GM19240 (cell line): Measurements from ENCODE around the gene MOSPD2.

Experiments
- DNase-seq: peaks from one replicate; pipeline ENCODE4 v3.0.0; 2011; ENCODE audit warnings: low spot score; ENCODE audit not compliant: insufficient read length

Gene MOSPD2

GRCh38 chrX:14913241-14913640 is 40.0 kb downstream of the MOSPD2 start:
- DNase-seq, result no peak

DNA sequence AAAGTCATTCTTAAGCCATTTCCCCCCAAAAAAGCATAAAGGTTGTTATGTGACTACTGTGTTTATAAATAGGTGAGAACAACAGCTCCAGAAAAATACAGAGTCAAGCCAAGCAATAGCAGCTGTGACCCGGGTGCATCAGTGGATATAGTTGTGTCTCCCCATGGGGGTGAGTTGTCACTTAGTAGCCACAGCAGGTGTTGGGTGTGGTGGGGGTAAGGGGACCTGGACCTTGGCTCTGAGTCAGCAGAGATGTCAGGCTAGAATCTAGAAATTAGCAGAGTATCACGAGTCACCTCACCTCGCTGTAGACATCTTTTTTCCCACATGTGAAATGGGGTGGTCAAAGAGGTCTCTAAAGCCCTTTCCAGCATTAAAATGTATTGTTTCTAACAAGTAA is 42.4 kb downstream of the MOSPD2 start:
- DNase-seq, result no peak

DNA sequence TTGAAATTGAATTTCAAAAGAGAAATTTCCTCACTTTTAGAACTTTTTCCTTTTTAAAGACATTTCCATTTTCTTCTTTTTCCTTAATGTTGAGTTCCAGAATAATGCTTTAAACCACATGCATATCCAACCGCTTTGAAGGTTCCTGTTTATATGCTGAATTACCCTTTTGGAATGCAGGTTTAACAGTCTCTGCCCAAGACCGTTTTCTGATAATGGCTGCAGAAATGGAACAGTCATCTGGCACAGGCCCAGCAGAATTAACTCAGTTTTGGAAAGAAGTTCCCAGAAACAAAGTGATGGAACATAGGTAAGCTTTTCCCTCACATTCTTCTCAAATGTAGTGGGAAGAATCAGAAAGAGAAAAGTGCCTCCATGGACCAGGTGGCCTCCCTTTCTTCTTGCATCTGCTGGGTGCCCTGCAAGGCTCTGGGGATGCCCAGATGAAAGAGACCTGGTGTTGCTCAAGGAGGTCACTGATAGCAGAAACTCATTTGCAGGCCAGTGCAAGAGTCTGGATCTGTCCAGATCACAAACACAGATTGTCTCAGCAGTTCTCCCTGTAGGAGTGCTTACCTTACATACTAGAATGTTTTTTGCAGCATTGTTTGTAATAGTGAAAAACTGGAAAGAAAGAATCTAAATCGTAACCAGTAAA is 42.9 kb downstream of the MOSPD2 start:
- no peak for DNase-seq

GRCh38 chrX:14919407-14919806 is 46.2 kb downstream of the MOSPD2 start:
- no peak for DNase-seq

- DNase-seq, result no peak
Measured at GRCh38 chrX:14920196-14920595, 47.0 kb downstream of the MOSPD2 start.

- no peak for DNase-seq
Measured at GRCh38 chrX:14922437-14922836, 49.2 kb downstream of the MOSPD2 start.

DNA sequence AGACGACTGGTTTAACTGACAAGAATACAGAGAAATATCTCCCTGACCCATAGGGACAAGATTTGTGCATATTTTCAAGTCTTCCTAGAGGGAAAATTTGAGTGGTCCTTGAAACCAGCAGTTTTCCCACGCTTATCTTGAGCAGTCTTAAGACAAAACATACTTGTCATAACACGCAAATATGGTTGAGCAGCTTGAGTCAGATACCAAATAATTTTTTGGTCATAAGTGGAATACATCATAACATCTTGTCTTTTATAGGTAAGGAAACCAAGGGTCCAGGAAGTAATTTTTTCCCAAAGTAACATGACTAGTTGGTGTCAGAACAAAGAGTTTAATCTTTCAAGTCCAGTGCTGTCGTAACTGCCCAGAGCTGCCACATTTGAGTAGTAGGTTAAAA is 50.5 kb downstream of the MOSPD2 start:
- DNase-seq, result no peak

GRCh38 chrX:14926471-14926870 is 53.2 kb downstream of the MOSPD2 start:
- no peak for DNase-seq

- DNase-seq, result no peak
Measured at GRCh38 chrX:14927401-14927800, 54.2 kb downstream of the MOSPD2 start.

DNA sequence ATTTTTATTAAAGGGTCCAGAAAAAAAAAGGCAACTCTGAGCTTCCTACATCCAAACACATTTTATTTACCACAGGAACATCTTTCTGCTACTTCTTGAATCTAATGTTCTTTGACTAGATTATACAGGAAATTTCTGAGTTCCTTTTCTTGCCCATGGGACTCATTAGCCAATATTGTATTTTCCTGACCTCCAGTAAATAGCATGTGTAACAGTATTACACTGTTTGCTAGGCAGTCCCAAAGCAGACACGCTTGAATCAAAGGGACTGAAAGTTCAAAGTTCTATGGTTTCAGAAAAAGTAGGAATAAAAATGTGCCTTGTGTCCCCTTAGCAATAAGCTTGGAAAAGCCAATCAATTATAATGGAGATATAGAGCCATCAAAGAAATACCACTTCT is 57.4 kb downstream of the MOSPD2 start:
- no peak for DNase-seq

DNA sequence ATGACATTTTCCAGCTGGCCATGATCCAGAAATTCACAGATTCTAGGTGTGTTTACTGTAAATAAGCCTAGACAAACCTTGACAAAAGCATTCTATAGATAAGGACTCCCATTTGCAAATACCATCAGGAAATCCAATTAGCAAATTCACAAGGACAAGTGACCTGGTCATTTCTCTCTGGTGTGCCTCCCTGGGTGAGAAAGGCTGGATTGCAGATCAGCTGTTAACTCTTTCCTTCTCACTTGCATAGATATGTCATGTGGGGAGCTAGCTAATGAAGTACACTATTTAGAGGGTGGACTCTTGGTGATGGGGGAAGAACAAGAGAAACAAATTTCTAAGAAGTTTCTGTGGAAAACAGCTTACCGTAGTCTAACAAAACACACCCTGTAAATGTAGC is 58.9 kb downstream of the MOSPD2 start:
- DNase-seq, result no peak

DNA sequence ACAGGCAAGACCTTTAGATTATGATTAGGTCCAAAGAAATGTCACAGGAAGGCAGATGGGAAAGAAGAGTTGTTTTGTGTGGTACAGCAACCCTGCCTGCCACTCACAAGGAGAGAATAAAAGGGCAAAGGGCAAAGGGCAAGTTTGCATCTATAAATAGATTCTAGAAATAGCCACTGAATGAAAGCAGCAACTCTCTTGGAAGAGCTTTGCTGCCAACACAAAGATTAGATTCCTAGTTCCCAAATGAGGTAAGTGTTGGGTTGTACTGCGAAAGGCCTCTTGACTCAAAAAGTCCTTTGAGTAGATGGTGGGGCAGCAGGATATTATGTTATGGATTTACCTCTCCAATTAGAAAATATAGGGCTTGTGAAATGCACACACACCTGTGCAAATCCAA is 61.2 kb downstream of the MOSPD2 start:
- DNase-seq, result no peak

DNA sequence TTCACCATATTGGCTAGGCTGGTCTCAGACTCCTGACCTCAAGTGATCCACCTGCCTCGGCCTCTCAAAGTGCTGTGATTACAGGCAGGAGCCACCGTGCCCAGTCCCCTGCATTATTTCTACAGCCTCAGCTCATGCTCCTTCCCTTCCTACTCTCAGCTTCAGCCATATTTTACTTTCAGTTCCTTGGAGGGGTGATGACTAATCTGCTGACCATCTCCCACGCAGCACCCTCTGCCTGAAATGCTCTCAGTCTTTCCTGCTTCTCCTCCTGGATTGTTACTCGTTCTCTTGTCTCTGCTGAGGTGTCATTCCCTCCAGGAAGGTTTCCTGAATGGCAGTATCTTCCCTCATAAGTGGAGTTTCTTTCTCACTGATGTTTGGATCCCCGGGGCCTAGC is 63.3 kb downstream of the MOSPD2 start:
- DNase-seq, result no peak

DNA sequence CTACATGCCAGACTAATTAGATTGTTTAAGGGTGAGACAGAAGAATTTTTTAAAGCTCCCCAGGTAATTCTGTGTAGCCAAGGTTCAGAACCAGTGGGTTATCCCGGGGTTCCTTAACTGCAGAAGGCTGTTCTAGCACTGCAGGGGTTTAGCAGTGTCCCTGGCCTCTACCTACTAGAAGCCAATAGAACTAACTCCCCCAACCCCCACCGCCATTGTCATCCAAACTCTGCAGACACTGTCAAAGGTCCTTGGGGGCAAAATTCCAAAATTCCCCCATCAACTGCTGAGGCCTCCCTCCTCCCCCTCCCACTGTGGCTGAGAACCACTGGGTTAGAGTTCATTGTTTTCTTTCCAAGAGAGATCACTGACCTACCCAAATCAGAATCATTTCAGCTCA is 66.4 kb downstream of the MOSPD2 start:
- DNase-seq, result no peak

DNA sequence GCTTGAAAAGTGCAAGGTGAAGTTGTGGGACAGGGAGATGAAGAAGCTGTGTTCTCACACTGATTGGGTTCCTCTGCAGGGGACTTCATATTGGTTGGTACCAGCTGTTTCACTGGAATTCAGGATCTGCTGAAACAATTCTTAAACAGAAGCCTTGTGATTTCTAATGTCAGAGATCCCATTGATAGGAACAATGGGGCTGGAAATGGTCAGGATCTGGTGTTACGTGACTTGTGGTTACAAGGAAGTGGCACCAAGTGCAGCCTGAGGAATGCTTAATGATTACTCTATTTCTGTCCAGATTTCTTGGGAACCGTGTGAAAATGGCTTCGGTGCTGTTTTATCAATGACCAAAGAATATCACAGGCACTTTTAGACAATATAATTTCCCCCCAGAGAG is 68.1 kb downstream of the MOSPD2 start:
- DNase-seq, result no peak

DNA sequence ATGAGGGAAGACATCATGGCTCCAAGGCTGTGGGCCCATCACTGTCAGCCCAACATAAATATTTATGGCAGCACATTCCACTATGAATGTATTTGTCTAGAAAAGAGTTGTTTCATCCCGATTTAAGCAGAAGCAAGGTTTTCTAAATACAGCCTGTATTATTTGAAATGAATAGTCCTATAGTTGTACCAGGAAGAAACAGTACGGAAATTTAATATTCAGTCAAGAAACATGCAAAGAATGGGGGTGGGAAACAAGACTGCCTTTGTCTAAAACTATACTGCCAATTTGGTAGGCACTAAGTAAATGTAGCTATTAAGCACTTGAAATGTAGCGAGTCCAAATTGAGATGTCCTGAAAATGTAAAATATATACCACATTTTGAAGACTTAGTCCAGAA is 69.1 kb downstream of the MOSPD2 start:
- no peak for DNase-seq

DNA sequence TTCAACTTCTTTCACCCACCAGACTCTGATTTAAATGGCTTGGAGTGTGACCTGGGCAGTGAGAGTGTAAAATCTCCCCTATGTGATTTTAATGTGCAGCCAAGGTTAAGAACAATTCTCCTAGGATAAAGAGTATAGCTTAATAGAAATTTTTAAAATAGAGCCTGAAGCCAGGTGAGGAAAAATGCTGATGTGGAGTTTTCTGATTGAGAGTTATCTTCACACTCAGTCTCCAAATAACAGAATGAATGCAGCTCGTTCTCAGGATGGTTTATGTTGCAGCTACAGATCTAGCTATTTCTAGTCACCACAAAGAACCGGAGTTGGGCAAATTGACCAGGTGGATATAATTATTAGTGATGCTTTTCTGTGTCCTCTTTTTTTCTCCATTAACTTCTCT is 70.7 kb downstream of the MOSPD2 start:
- DNase-seq, result no peak

GRCh38 chrX:14946606-14947155 is 73.5 kb downstream of the MOSPD2 start:
- no peak for DNase-seq

DNA sequence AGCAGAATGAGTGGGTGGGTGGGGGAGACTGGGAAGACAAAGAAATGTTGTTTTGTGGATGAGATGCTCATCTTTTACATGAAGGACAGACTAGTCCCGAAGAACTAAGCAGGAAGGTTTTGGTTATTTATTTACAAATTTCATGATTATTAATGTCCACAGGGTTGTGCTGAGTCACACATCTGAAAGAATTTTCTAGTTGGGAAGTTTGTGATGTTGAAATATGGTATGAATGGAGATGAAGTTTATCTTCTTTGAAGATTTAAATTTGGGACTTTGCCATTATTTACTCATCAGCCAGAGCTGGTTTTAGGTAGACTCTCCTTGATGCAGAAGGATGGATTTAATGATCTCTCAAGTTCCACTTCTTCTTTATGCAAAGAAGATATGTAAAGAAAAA is 75.5 kb downstream of the MOSPD2 start:
- no peak for DNase-seq

DNA sequence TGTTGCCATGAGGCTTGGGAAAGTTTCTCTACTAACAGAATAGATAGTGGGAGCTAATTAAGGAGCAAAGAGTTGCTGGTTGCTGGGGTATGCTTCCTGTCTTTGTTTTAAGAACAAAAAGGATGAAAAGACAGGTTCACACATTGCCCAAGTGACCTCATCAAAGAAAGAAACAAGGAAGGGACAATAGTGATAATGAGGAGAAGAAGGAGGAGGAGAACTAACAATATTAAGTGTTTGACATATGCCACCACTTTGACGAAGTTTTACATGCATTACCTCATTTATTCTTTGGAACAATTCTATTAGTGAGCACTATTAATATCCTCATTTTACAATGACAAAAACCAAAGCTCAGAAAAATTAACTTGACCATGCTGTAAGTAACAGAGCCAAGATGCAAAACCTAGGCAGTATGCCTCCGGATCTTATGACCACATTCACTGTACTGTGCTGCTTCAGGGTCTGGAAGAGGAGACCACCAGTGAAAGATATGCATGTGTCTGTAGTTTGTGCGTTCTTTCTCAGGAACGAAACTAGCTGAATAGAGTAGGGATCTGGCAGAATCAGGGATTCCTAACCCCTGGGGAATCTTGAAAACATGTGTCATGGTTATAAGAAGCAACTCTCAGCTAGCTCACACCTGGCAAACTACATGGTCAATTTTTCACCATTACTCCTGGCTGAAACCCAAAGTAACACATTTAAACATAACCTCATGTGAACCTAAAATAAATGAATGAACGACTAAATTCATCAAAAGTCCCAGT is 83.8 kb downstream of the MOSPD2 start:
- DNase-seq, result no peak

- no peak for DNase-seq
Measured at GRCh38 chrX:14963447-14964236, 90.4 kb downstream of the MOSPD2 start.

DNA sequence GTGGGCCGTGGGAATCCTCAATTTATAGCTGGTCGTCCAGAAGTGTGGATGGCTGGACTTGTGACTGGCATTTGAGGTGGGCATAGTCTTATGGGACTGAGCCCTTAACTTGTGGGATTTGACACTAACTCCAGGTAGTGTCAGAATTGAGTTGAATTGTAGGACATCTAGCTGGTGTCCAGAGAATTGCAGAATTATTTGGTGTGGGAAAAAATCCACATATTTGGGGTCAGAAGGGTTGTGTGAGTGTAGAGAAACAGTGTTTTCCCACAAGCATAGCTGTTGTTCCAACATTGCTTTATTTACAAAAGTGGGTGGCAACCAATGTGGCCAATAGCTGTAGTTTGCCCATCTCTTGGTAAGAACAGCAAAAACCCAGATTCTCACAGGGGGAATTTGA is 91.3 kb downstream of the MOSPD2 start:
- DNase-seq, result no peak
